Measurements from ENCODE around the gene EFEMP1.

Gene EFEMP1

GRCh38 chr2:55843994-55844345 is 79.6 kb downstream of the EFEMP1 start:
- Histone ChIP-seq H3K4me1 (ENCODE audit: control insufficient read depth in 2 of 2, insufficient read depth in 1 of 2, low read depth in 1 of 2, low read length in 2 of 2) (peaks cover 0 to 7% of the 10 kb centered on the region in 2 donors), H4K91ac (ENCODE audit: low read depth, low read length, poor library complexity) (no peak overlapping the region), H2BK15ac (ENCODE audit: low read length) (no peak overlapping the region), H2BK12ac (ENCODE audit: low read length) (no peak overlapping the region), H2BK120ac (ENCODE audit: low read depth, low read length) (no peak overlapping the region), H3K4me2 (ENCODE audit: insufficient read depth, low read length, poor library complexity, severe bottlenecking) (no peak overlapping the region), H2BK5ac (ENCODE audit: low read length) (no peak overlapping the region), H2AFZ (ENCODE audit: low read length) (no peak overlapping the region), H4K8ac (ENCODE audit: low read depth, low read length) (no peak overlapping the region), H3K27me3 (ENCODE audit: control insufficient read depth in 3 of 3, insufficient read depth in 3 of 3, low read depth in 1 of 3, low read length in 3 of 3) (peaks cover 0 to 2% (median 0%) of the 10 kb centered on the region in 3 experiments), H3K79me1 (ENCODE audit: low read depth, low read length) (no peaks in the 10 kb centered on the region), H3K9ac (ENCODE audit: low read depth, low read length, poor library complexity) (no peak overlapping the region), H2AK5ac (ENCODE audit: low read depth, low read length) (no peak overlapping the region), H3K36me3 (replicated peaks in 1 of 2; ENCODE audit: control insufficient read depth in 2 of 2, insufficient read depth in 2 of 2, low read length in 2 of 2) (no peaks in the 10 kb centered on the region), H3K18ac (ENCODE audit: low read length) (no peak overlapping the region), H3K9me3 (replicated peaks in 1 of 2; ENCODE audit: control insufficient read depth in 2 of 2, insufficient read depth in 1 of 2, low read depth in 1 of 2, low read length in 2 of 2) (no peaks in the 10 kb centered on the region), H3K27ac (replicated peaks; ENCODE audit: low read length) (no peak overlapping the region), H3K4ac (ENCODE audit: low read length) (no peak overlapping the region), H3K23ac (ENCODE audit: low read depth, low read length, poor library complexity) (no peak overlapping the region), H3K4me3 (ENCODE audit: low read length in 2 of 2) (no peak overlapping the region), H3K14ac (ENCODE audit: low read length) (no peak overlapping the region)
- DNase-seq (ENCODE audit: low spot score): no peak
- WGBS, 2 donors (ENCODE audit: extremely low coverage in 2 of 2, insufficient read length in 2 of 2, insufficient replicate concordance in 1 of 2): no CpG with 5 or more reads among the region's 1 CpG

- H3K36me3 ChIP-seq (replicated peaks in 1 of 2; ENCODE audit: control insufficient read depth in 2 of 2, insufficient read depth in 2 of 2, low read length in 2 of 2): no peaks in the 10 kb centered on the region
- H4K91ac ChIP-seq (ENCODE audit: low read depth, low read length, poor library complexity): no peak overlapping the region
- H3K27me3 ChIP-seq (ENCODE audit: control insufficient read depth in 3 of 3, insufficient read depth in 3 of 3, low read depth in 1 of 3, low read length in 3 of 3): peaks cover 0 to 2% (median 0%) of the 10 kb centered on the region in 3 experiments
- H3K4me2 ChIP-seq (ENCODE audit: insufficient read depth, low read length, poor library complexity, severe bottlenecking): no peak overlapping the region
- no peak overlapping the region for H3K27ac ChIP-seq (replicated peaks; ENCODE audit: low read length)
- H3K14ac ChIP-seq (ENCODE audit: low read length): no peak overlapping the region
- H3K23ac ChIP-seq (ENCODE audit: low read depth, low read length, poor library complexity): no peak overlapping the region
- H3K4me1 ChIP-seq (ENCODE audit: control insufficient read depth in 2 of 2, insufficient read depth in 1 of 2, low read depth in 1 of 2, low read length in 2 of 2): peaks cover 0 to 7% of the 10 kb centered on the region in 2 donors
- DNase-seq (ENCODE audit: low spot score): no peak
- no peaks in the 10 kb centered on the region for H3K9me3 ChIP-seq (replicated peaks in 1 of 2; ENCODE audit: control insufficient read depth in 2 of 2, insufficient read depth in 1 of 2, low read depth in 1 of 2, low read length in 2 of 2)
- no peak overlapping the region for H3K4me3 ChIP-seq (ENCODE audit: low read length in 2 of 2)
- no peaks in the 10 kb centered on the region for H3K79me1 ChIP-seq (ENCODE audit: low read depth, low read length)
- H2BK120ac ChIP-seq (ENCODE audit: low read depth, low read length): no peak overlapping the region
- H2BK12ac ChIP-seq (ENCODE audit: low read length): no peak overlapping the region
- H3K9ac ChIP-seq (ENCODE audit: low read depth, low read length, poor library complexity): no peak overlapping the region
- no peak overlapping the region for H2AK5ac ChIP-seq (ENCODE audit: low read depth, low read length)
- no peak overlapping the region for H2BK5ac ChIP-seq (ENCODE audit: low read length)
- H4K8ac ChIP-seq (ENCODE audit: low read depth, low read length): no peak overlapping the region
- WGBS, 2 donors (ENCODE audit: extremely low coverage in 2 of 2, insufficient read length in 2 of 2, insufficient replicate concordance in 1 of 2): no CpG with 5 or more reads among the region's 6 CpGs
- no peak overlapping the region for H3K4ac ChIP-seq (ENCODE audit: low read length)
- H2AFZ ChIP-seq (ENCODE audit: low read length): no peak overlapping the region
- no peak overlapping the region for H3K18ac ChIP-seq (ENCODE audit: low read length)
- H2BK15ac ChIP-seq (ENCODE audit: low read length): no peak overlapping the region
Observed at GRCh38 chr2:55843096-55843993, 80.2 kb downstream of the EFEMP1 start.

DNA sequence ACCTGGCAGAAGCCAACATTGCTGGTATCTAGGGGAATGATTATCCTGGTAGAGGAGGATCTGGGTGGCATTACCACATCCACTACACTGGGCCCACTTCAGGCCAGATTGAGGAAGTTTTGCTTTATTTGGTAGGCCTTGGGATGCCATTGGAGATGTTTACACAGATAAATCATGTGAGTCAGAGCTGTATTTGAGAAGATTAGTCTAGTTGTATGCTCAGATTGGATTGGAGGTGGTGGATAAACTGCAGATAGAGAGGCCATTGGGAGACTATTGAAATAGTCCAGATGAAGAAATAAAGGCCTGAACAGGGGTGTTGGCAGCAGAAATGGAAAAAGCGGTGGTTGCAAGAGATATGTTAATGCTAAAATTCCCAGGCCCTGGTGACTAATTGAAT is 81.5 kb downstream of the EFEMP1 start:
- no peak overlapping the region for H2AFZ ChIP-seq (ENCODE audit: low read length)
- H3K23ac ChIP-seq (ENCODE audit: low read depth, low read length, poor library complexity): no peak overlapping the region
- DNase-seq (ENCODE audit: low spot score): no peak
- H3K4me2 ChIP-seq (ENCODE audit: insufficient read depth, low read length, poor library complexity, severe bottlenecking): no peak overlapping the region
- no peaks in the 10 kb centered on the region for H3K9me3 ChIP-seq (replicated peaks in 1 of 2; ENCODE audit: control insufficient read depth in 2 of 2, insufficient read depth in 1 of 2, low read depth in 1 of 2, low read length in 2 of 2)
- WGBS, 2 donors (ENCODE audit: extremely low coverage in 2 of 2, insufficient read length in 2 of 2, insufficient replicate concordance in 1 of 2): no CpG with 5 or more reads among the region's 1 CpG
- H2BK12ac ChIP-seq (ENCODE audit: low read length): no peak overlapping the region
- no peak overlapping the region for H4K8ac ChIP-seq (ENCODE audit: low read depth, low read length)
- H3K4me3 ChIP-seq (ENCODE audit: low read length in 2 of 2): no peak overlapping the region
- no peak overlapping the region for H3K18ac ChIP-seq (ENCODE audit: low read length)
- no peak overlapping the region for H3K9ac ChIP-seq (ENCODE audit: low read depth, low read length, poor library complexity)
- H2AK5ac ChIP-seq (ENCODE audit: low read depth, low read length): peak overlapping the region; percentile 66
- no peak overlapping the region for H4K91ac ChIP-seq (ENCODE audit: low read depth, low read length, poor library complexity)
- H3K27ac ChIP-seq (replicated peaks; ENCODE audit: low read length): no peak overlapping the region
- H3K27me3 ChIP-seq (ENCODE audit: control insufficient read depth in 3 of 3, insufficient read depth in 3 of 3, low read depth in 1 of 3, low read length in 3 of 3): no peaks in the 10 kb centered on the region
- no peak overlapping the region for H2BK5ac ChIP-seq (ENCODE audit: low read length)
- no peak overlapping the region for H2BK120ac ChIP-seq (ENCODE audit: low read depth, low read length)
- H3K14ac ChIP-seq (ENCODE audit: low read length): no peak overlapping the region
- H3K4ac ChIP-seq (ENCODE audit: low read length): no peak overlapping the region
- no peak overlapping the region for H2BK15ac ChIP-seq (ENCODE audit: low read length)
- peaks cover 0 to 10% of the 10 kb centered on the region in 2 donors for H3K4me1 ChIP-seq (ENCODE audit: control insufficient read depth in 2 of 2, insufficient read depth in 1 of 2, low read depth in 1 of 2, low read length in 2 of 2)
- H3K36me3 ChIP-seq (replicated peaks in 1 of 2; ENCODE audit: control insufficient read depth in 2 of 2, insufficient read depth in 2 of 2, low read length in 2 of 2): no peaks in the 10 kb centered on the region
- H3K79me1 ChIP-seq (ENCODE audit: low read depth, low read length): no peaks in the 10 kb centered on the region

- Histone ChIP-seq H2BK15ac (ENCODE audit: low read length) (no peak overlapping the region), H2BK120ac (ENCODE audit: low read depth, low read length) (no peak overlapping the region), H2AK5ac (ENCODE audit: low read depth, low read length) (no peak overlapping the region), H3K23ac (ENCODE audit: low read depth, low read length, poor library complexity) (no peak overlapping the region), H3K79me1 (ENCODE audit: low read depth, low read length) (no peaks in the 10 kb centered on the region), H3K9me3 (replicated peaks in 1 of 2; ENCODE audit: control insufficient read depth in 2 of 2, insufficient read depth in 1 of 2, low read depth in 1 of 2, low read length in 2 of 2) (no peaks in the 10 kb centered on the region), H3K4ac (ENCODE audit: low read length) (no peak overlapping the region), H3K27me3 (ENCODE audit: control insufficient read depth in 3 of 3, insufficient read depth in 3 of 3, low read depth in 1 of 3, low read length in 3 of 3) (no peaks in the 10 kb centered on the region), H3K27ac (replicated peaks; ENCODE audit: low read length) (no peak overlapping the region), H4K91ac (ENCODE audit: low read depth, low read length, poor library complexity) (no peak overlapping the region), H2BK5ac (ENCODE audit: low read length) (no peak overlapping the region), H2BK12ac (ENCODE audit: low read length) (no peak overlapping the region), H2AFZ (ENCODE audit: low read length) (no peak overlapping the region), H3K18ac (ENCODE audit: low read length) (no peak overlapping the region), H3K36me3 (replicated peaks in 1 of 2; ENCODE audit: control insufficient read depth in 2 of 2, insufficient read depth in 2 of 2, low read length in 2 of 2) (no peaks in the 10 kb centered on the region), H3K4me1 (ENCODE audit: control insufficient read depth in 2 of 2, insufficient read depth in 1 of 2, low read depth in 1 of 2, low read length in 2 of 2) (peaks cover 0 to 10% of the 10 kb centered on the region in 2 donors), H3K4me2 (ENCODE audit: insufficient read depth, low read length, poor library complexity, severe bottlenecking) (no peak overlapping the region), H4K8ac (ENCODE audit: low read depth, low read length) (no peak overlapping the region), H3K14ac (ENCODE audit: low read length) (no peak overlapping the region), H3K4me3 (ENCODE audit: low read length in 2 of 2) (no peak overlapping the region), H3K9ac (ENCODE audit: low read depth, low read length, poor library complexity) (no peak overlapping the region)
- DNase-seq (ENCODE audit: low spot score): no peak
- no CpG with 5 or more reads among the region's 1 CpG for WGBS, 2 donors (ENCODE audit: extremely low coverage in 2 of 2, insufficient read length in 2 of 2, insufficient replicate concordance in 1 of 2)
Observed at GRCh38 chr2:55840460-55840859, 83.1 kb downstream of the EFEMP1 start.

Data from neuronal stem cell (in vitro differentiated cells).